Neutrophil (primary cell): ENCODE measurements around the gene DENR.

Experiments used
- H3K27ac ChIP-seq: fragments of 200-600 bp; sonication (generic); 2 replicates; pipeline ENCODE4 v1.5.1; 2016; ENCODE audit warnings: mild to moderate bottlenecking, moderate library complexity
- H3K27me3 ChIP-seq: fragments of 200-600 bp; sonication (generic); 2 replicates; pipeline ENCODE4 v1.6.0; 2016; ENCODE audit warnings: mild to moderate bottlenecking
- H3K36me3 ChIP-seq: fragments of 200-600 bp; sonication (generic); 2 replicates; pipeline ENCODE4 v1.5.1; 2017
- H3K4me1 ChIP-seq, 2 experiments: fragments of 200-600 bp in 1 of 2; sonication (generic) in 1 of 2; 1 replicate in 1 of 2; 2 replicates in 1 of 2; pipeline versions ENCODE4 v1.5.1 to v1.6.1; 2013 to 2016; ENCODE audit warnings: low read depth in 1 of 2, low read length in 1 of 2, mild to moderate bottlenecking in 1 of 2, moderate library complexity in 1 of 2; ENCODE audit not compliant: control insufficient read depth in 1 of 2, insufficient read depth in 1 of 2
- H3K4me3 ChIP-seq, 2 experiments: fragments of 200-600 bp in 1 of 2; sonication (generic) in 1 of 2; 1 replicate in 1 of 2; 2 replicates in 1 of 2; pipeline ENCODE4 v1.5.1; 2013 to 2016; ENCODE audit warnings: low read depth in 1 of 2, low read length in 1 of 2, mild to moderate bottlenecking in 1 of 2, moderate library complexity in 1 of 2
- H3K9me3 ChIP-seq: fragments of 200-600 bp; sonication (generic); 2 replicates; pipeline ENCODE4 v1.5.1; 2016
- TF ChIP-seq, protein P1 (sequence below): fragments of 200-600 bp; sonication (generic); IDR thresholded peaks from 2 replicates; pipeline ENCODE4 v1.5.1; 2016; ENCODE audit warnings: antibody characterized with exemption

DENR gene

DNA sequence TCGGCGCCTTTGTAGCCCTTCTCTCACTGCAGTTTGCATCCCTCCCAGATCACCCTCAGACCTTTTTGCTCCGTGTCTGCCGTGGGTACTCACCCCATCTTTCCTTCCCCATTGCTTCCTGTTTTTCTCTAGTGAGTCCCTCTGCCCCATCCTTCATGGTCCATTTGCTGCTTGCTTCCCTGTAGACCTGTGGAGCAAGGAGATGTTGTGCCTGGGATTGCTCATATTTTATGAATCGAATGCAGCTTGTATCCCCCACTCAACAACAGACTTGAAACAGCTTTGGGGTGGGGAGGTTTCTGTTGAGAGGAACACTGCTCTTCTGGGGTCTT is 661 bp downstream of the DENR start:
- Histone ChIP-seq H3K27me3 (no peaks in the 10 kb centered on the region), H3K9me3 (no peaks in the 10 kb centered on the region), H3K4me3 (peak overlapping the region; percentile 78 to 80), H3K27ac (peak overlapping the region; percentile 85), H3K4me1 (peaks cover 47 to 50% of the 10 kb centered on the region in 2 experiments), H3K36me3 (peaks cover 38% of the 10 kb centered on the region)
- TF ChIP-seq, protein P1, sequence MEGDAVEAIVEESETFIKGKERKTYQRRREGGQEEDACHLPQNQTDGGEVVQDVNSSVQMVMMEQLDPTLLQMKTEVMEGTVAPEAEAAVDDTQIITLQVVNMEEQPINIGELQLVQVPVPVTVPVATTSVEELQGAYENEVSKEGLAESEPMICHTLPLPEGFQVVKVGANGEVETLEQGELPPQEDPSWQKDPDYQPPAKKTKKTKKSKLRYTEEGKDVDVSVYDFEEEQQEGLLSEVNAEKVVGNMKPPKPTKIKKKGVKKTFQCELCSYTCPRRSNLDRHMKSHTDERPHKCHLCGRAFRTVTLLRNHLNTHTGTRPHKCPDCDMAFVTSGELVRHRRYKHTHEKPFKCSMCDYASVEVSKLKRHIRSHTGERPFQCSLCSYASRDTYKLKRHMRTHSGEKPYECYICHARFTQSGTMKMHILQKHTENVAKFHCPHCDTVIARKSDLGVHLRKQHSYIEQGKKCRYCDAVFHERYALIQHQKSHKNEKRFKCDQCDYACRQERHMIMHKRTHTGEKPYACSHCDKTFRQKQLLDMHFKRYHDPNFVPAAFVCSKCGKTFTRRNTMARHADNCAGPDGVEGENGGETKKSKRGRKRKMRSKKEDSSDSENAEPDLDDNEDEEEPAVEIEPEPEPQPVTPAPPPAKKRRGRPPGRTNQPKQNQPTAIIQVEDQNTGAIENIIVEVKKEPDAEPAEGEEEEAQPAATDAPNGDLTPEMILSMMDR = no peak

DNA sequence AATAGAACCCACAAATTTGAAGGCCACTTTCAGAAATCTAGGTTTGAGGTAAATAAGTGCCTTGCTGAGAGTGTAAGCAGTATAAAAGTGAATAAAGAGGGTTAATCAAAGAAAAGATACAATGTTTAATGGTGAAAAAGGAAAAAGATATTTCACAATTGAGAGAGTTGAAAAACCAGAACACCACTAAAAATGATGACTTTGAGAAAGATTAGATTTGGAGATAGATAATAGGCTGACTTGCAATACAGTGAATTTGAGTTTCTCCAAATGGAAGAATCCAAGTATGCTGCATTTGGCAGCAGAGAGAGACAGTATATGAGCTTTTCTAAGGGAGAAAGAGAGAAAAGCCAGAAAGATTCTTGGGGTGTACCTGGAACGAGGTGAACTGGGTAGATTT is 2.2 kb downstream of the DENR start:
- Histone ChIP-seq H3K4me3 (no peak overlapping the region), H3K27ac (no peak overlapping the region), H3K27me3 (no peaks in the 10 kb centered on the region), H3K4me1 (peaks cover 32 to 35% of the 10 kb centered on the region in 2 experiments), H3K9me3 (no peaks in the 10 kb centered on the region), H3K36me3 (peaks cover 52% of the 10 kb centered on the region)
- TF ChIP-seq, protein P1 = no peak

DNA sequence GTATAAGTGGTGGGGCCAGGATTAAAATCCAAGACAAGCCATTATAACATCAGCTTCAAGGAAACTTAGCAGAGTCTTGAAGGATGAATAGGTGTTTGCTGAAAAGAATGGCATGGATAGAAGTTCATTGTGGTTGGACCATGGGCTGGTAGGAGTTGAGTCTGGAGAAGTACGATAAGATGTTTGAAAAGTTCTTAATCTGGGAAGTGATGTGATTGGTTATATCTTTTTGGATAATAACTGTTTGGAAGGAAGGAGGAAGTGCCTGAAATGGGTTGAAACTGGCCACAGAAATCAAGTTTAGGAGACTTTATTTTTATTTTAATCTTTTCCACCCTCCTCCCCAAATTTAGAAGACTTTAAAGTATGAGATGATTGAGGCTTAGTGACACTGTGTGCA is 4.9 kb downstream of the DENR start:
- H3K9me3 ChIP-seq = no peaks in the 10 kb centered on the region
- H3K27me3 ChIP-seq = no peaks in the 10 kb centered on the region
- TF ChIP-seq, protein P1 = no peak
- H3K4me1 ChIP-seq = peaks cover 7 to 12% of the 10 kb centered on the region in 2 experiments
- peaks cover 71% of the 10 kb centered on the region for H3K36me3 ChIP-seq
- no peak overlapping the region for H3K4me3 ChIP-seq
- H3K27ac ChIP-seq = peak overlapping the region; percentile 42

DNA sequence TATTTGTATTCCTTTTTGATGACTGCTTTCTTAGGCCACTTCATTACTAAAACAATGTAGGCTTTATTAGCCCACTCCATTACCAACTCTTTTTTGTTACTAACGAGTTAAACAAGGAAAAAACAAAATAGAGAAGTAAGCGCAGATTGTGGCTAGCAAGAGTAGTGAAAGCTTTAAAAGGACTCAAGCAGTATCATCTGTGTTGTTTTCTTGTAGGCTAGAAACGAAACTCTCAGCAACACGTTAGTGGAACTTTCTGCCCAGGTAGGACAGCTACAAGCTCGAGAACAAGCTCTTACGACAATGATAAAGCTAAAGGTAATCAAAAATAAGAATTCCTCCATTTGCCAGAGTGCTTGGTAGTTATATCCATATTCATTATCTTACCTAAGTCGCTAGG is 32.9 kb downstream of the DENR start:
- Histone ChIP-seq H3K9me3 (no peaks in the 10 kb centered on the region), H3K4me3 (no peak overlapping the region), H3K4me1 (no peaks in the 10 kb centered on the region), H3K27me3 (no peaks in the 10 kb centered on the region), H3K36me3 (no peaks in the 10 kb centered on the region), H3K27ac (no peak overlapping the region)
- TF ChIP-seq, protein P1 = no peak

DNA sequence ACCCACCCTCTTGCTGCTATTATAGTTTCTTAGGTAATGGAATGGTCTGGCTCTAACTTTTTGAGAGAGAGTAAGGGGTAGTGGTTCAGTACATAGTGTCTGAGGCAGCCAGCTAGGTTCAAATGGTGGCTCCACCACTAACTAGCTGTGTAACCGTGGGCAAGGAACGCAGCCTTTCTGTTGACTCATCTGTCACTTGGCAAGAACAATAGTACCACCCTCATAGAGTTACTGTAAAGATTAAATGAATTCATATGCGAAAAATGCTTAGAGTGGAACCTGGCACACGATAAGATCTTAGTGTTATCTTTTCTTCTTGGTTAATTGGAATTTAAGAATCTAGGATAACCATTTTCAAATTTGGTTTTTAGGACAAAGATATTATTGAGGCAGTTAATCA is 35.8 kb downstream of the DENR start:
- no peaks in the 10 kb centered on the region for H3K36me3 ChIP-seq
- H3K4me3 ChIP-seq = no peak overlapping the region
- H3K4me1 ChIP-seq = no peaks in the 10 kb centered on the region
- no peaks in the 10 kb centered on the region for H3K27me3 ChIP-seq
- H3K27ac ChIP-seq = no peak overlapping the region
- TF ChIP-seq, protein P1 = no peak
- H3K9me3 ChIP-seq = no peaks in the 10 kb centered on the region

DNA sequence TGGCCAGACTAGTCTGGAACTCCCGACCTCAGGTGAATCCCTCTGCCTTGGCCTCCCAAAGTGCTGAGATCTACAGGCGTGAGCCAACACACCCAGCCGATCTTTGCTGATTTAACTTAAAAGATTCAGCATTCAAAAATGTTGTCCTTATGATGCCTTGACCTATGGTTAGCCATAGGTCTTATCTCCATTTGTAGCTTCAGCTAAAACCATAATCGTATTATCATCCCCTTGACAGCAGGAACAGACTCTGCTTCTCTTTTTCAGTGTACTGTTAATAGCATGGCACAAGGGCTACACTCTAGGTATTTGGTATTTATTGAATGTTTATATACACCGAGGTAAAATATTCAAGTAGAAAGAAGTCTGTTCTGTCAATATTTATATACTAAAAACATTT is 37.0 kb downstream of the DENR start:
- TF ChIP-seq, protein P1 = no peak
- H3K9me3 ChIP-seq = no peaks in the 10 kb centered on the region

More for the DNA sequence above, 37.0 kb downstream of the DENR start:
- Histone ChIP-seq H3K4me1 (peaks cover 4% of the 10 kb centered on the region in 2 experiments), H3K36me3 (no peaks in the 10 kb centered on the region), H3K27ac (no peak overlapping the region), H3K27me3 (no peaks in the 10 kb centered on the region), H3K4me3 (no peak overlapping the region)
